ENCODE data around the gene SYNDIG1L.
"Not testable (repeated sequence)": the region's sequence is repeated elsewhere in the genome, so short reads cannot be mapped to it uniquely, and the experiment has no call there.

The SYNDIG1L gene

GRCh38 chr14:74426202-74426582, at the start of gene SYNDIG1L:
Gene SYNDIG1L, minus strand, starts transcription at chr14:74426210. Its CDS starts 16,466 bp downstream, at chr14:74409744.
- no peak for DNase-seq

- no peak for DNase-seq
These were observed 49.7 kb upstream of the SYNDIG1L start for GRCh38 chr14:74475678-74476077.

GRCh38 chr14:74474376-74474775, 48.4 kb upstream of the SYNDIG1L start:
- no peak for DNase-seq

- no peak for DNase-seq
These were observed 46.6 kb upstream of the SYNDIG1L start for GRCh38 chr14:74472601-74473000.

GRCh38 chr14:74469548-74470518, 43.8 kb upstream of the SYNDIG1L start:
- DNase-seq = no peak

GRCh38 chr14:74468513-74468912, 42.5 kb upstream of the SYNDIG1L start:
- DNase-seq = no peak

GRCh38 chr14:74465335-74465734, 39.3 kb upstream of the SYNDIG1L start:
- no peak for DNase-seq

- no peak for DNase-seq
These were observed 38.8 kb upstream of the SYNDIG1L start for GRCh38 chr14:74464785-74465184.

- no peak for DNase-seq
These were observed 37.7 kb upstream of the SYNDIG1L start for GRCh38 chr14:74463697-74464096.

- DNase-seq = no peak
These were observed 37.0 kb upstream of the SYNDIG1L start for GRCh38 chr14:74462993-74463392.

GRCh38 chr14:74459976-74460375, 34.0 kb upstream of the SYNDIG1L start:
- no peak for DNase-seq

- no peak for DNase-seq
These were observed 33.4 kb upstream of the SYNDIG1L start for GRCh38 chr14:74459289-74459946.

GRCh38 chr14:74457565-74457895, 31.5 kb upstream of the SYNDIG1L start:
- DNase-seq = no peak

- no peak for DNase-seq
These were observed 30.9 kb upstream of the SYNDIG1L start for GRCh38 chr14:74456684-74457564.

- not testable (repeated sequence) for DNase-seq
These were observed 28.4 kb upstream of the SYNDIG1L start for GRCh38 chr14:74454397-74454796.

GRCh38 chr14:74444866-74445265, 18.9 kb upstream of the SYNDIG1L start:
- no peak for DNase-seq

GRCh38 chr14:74442757-74443156, 16.7 kb upstream of the SYNDIG1L start:
- DNase-seq = no peak

GRCh38 chr14:74441113-74441512, 15.1 kb upstream of the SYNDIG1L start:
- no peak for DNase-seq

- no peak for DNase-seq
These were observed 12.4 kb upstream of the SYNDIG1L start for GRCh38 chr14:74438351-74438915.

- DNase-seq = no peak
These were observed 11.6 kb upstream of the SYNDIG1L start for GRCh38 chr14:74437496-74438053.

GRCh38 chr14:74434294-74434693, 8.3 kb upstream of the SYNDIG1L start:
- DNase-seq = no peak

GRCh38 chr14:74429991-74430390, 4.0 kb upstream of the SYNDIG1L start:
- no peak for DNase-seq
